SK-N-SH (cell line): Measurements from ENCODE around the gene PRLR. TPM values are rescaled to one million over a fixed set of nuclear protein-coding genes. Genes with fewer than 3 reads are reported as not detected.

Source experiments
- CTCF ChIA-PET: fragments of 300-600, 350-600 bp; formaldehyde crosslinking; extraction: SDS; loops from one replicate; lab custom pipeline; 2021; lab: Yijun Ruan, JAX
- POLR2A ChIA-PET: fragments of 350-600 bp; sonication (Branson Sonifier 250); formaldehyde crosslinking; extraction: SDS; loops from one replicate; lab custom pipeline; 2020; ENCODE audit warnings: antibody characterized with exemption, inconsistent platforms; lab: Yijun Ruan, JAX
- DNase-seq: peaks from one replicate; pipeline ENCODE4 v3.0.0; 2012
- H2AFZ ChIP-seq: fragments of 200-600 bp; sonication (generic); 2 replicates; pipeline ENCODE4 v1.8.1; 2016; ENCODE audit warnings: antibody characterized with exemption, mild to moderate bottlenecking, low read depth
- H3F3A ChIP-seq: fragments of 200-600 bp; sonication (generic); replicated peaks from 2 replicates; pipeline ENCODE3; 2016; ENCODE audit warnings: antibody characterized with exemption, mild to moderate bottlenecking; ENCODE audit not compliant: insufficient read depth
- H3K27ac ChIP-seq, 2 experiments: fragments of 200-500 bp in 1 of 2; fragments of 200-600 bp in 1 of 2; sonication (Bioruptor generic) in 1 of 2; sonication (generic), shearing (Covaris generic) in 1 of 2; 2 replicates each; pipeline versions ENCODE4 v1.5.1 to v1.6.1; 2014 to 2016; ENCODE audit warnings: low read depth in 2 of 2, inconsistent platforms in 1 of 2, low read length in 1 of 2, mild to moderate bottlenecking in 1 of 2, mixed read lengths in 1 of 2
- H3K27me3 ChIP-seq: fragments of 200-600 bp; sonication (generic), shearing (Covaris generic); 2 replicates; pipeline ENCODE4 v1.6.1; 2016; ENCODE audit warnings: mixed run types; ENCODE audit not compliant: insufficient read depth
- H3K36me3 ChIP-seq, 2 experiments: fragments of 200-500 bp in 1 of 2; fragments of 200-600 bp in 1 of 2; sonication (Bioruptor generic) in 1 of 2; sonication (generic) in 1 of 2; replicated peaks in 1 of 2; 2 replicates each; pipeline versions ENCODE3 to v1.5.1; 2014 to 2016; ENCODE audit warnings: low read length in 1 of 2, mild to moderate bottlenecking in 1 of 2; ENCODE audit not compliant: insufficient read depth in 2 of 2, control insufficient read depth in 1 of 2
- H3K4me1 ChIP-seq, 2 experiments: fragments of 200-500 bp in 1 of 2; fragments of 200-600 bp in 1 of 2; sonication (Bioruptor generic) in 1 of 2; sonication (generic), shearing (Covaris generic) in 1 of 2; 2 replicates each; pipeline versions ENCODE4 v1.5.1 to v1.6.1; 2014 to 2016; ENCODE audit warnings: low read depth in 1 of 2, low read length in 1 of 2, mixed run types in 1 of 2; ENCODE audit not compliant: insufficient read depth in 2 of 2, control insufficient read depth in 1 of 2
- H3K4me2 ChIP-seq: fragments of 200-600 bp; sonication (generic), shearing (Covaris generic); 2 replicates; pipeline ENCODE4 v1.6.1; 2017; ENCODE audit warnings: mixed run types
- H3K4me3 ChIP-seq, 2 experiments: fragments of 200-500 bp in 1 of 2; fragments of 200-600 bp in 1 of 2; sonication (Bioruptor generic) in 1 of 2; sonication (generic), shearing (Covaris generic) in 1 of 2; 2 replicates each; pipeline versions ENCODE4 v1.5.1 to v1.8.1; 2014 to 2016; ENCODE audit warnings: low read depth in 2 of 2, inconsistent platforms in 1 of 2, low read length in 1 of 2, mild to moderate bottlenecking in 1 of 2, mixed read lengths in 1 of 2, moderate library complexity in 1 of 2
- H3K79me2 ChIP-seq: fragments of 200-600 bp; sonication (generic); 2 replicates; pipeline ENCODE4 v1.8.1; 2017; ENCODE audit warnings: mild to moderate bottlenecking; ENCODE audit not compliant: insufficient read depth
- H3K9ac ChIP-seq: fragments of 200-600 bp; sonication (generic); 2 replicates; pipeline ENCODE4 v1.6.1; 2017; ENCODE audit warnings: mixed run types
- H3K9me2 ChIP-seq: fragments of 200-600 bp; sonication (generic); 2 replicates; pipeline ENCODE4 v1.6.1; 2017; ENCODE audit warnings: mixed run types
- H3K9me3 ChIP-seq: fragments of 200-600 bp; sonication (generic); 2 replicates; pipeline ENCODE4 v1.6.1; 2017; ENCODE audit warnings: mixed run types, mild to moderate bottlenecking, moderate library complexity
- H4K20me1 ChIP-seq: fragments of 200-600 bp; sonication (generic); 2 replicates; pipeline ENCODE4 v1.6.1; 2017; ENCODE audit warnings: mild to moderate bottlenecking, mixed run types; ENCODE audit not compliant: insufficient read depth
- FOSL2 ChIP-seq: IDR thresholded peaks from 2 replicates; pipeline ENCODE4 v1.4.0; 2012; ENCODE audit warnings: low read depth, mild to moderate bottlenecking, moderate library complexity, borderline replicate concordance
- FOXJ3 ChIP-seq: sonication (generic); formaldehyde crosslinking; IDR thresholded peaks from 2 replicates; pipeline ENCODE4 v1.5.1; 2020; ENCODE audit warnings: mild to moderate bottlenecking, missing genetic modification reagents
- FOXM1 ChIP-seq: IDR thresholded peaks from 2 replicates; pipeline ENCODE4 v1.4.0; 2012; ENCODE audit warnings: low read depth, mild to moderate bottlenecking
- GABPA ChIP-seq: IDR thresholded peaks from 2 replicates; pipeline ENCODE4 v1.4.0; 2012; ENCODE audit warnings: low read depth, mild to moderate bottlenecking
- GATA2 ChIP-seq: sonication (generic); formaldehyde crosslinking; IDR thresholded peaks from 2 replicates; pipeline ENCODE4 v1.5.0; 2020; ENCODE audit warnings: mild to moderate bottlenecking, missing genetic modification reagents
- MEF2A ChIP-seq: IDR thresholded peaks from 2 replicates; pipeline ENCODE4 v1.4.0; 2012; ENCODE audit warnings: low read depth, borderline replicate concordance
- NRF1 ChIP-seq: IDR thresholded peaks from 2 replicates; pipeline ENCODE4 v1.6.1; 2012; ENCODE audit warnings: low read depth, mild to moderate bottlenecking, low read length
- RCOR1 ChIP-seq: fragments of 150-350 bp; IDR thresholded peaks from 2 replicates; pipeline ENCODE4 v1.6.1; 2017; ENCODE audit warnings: antibody characterized with exemption, low read length
- TCF12 ChIP-seq: IDR thresholded peaks from 2 replicates; pipeline ENCODE4 v1.4.0; 2012
- TEAD4 ChIP-seq: IDR thresholded peaks from 2 replicates; pipeline ENCODE4 v1.4.0; 2012; ENCODE audit warnings: mild to moderate bottlenecking, borderline replicate concordance; ENCODE audit not compliant: insufficient read depth
- YY1 ChIP-seq: IDR thresholded peaks from 2 replicates; pipeline ENCODE4 v1.4.0; 2012; ENCODE audit warnings: low read depth, mild to moderate bottlenecking
- WGBS: methylation state at CpG from one replicate; pipeline ENCODE4 v1.1.6; 2017; ENCODE audit warnings: low lambda C conversion rate; 5-methylcytosine and 5-hydroxymethylcytosine counted together
- polyA plus RNA-seq, 3 experiments: library from polyadenylated mRNA; depleted of rRNA; stranded (reverse); fragments of >200 nt; gene quantifications; 2 replicates each; pipeline ENCODE4 v1.2.3, GENCODE V29; 2012

The PRLR gene
- polyA plus RNA-seq, 1 of the 3 experiments (the other 2 are of a cell fraction) = 0.13 TPM

DNA sequence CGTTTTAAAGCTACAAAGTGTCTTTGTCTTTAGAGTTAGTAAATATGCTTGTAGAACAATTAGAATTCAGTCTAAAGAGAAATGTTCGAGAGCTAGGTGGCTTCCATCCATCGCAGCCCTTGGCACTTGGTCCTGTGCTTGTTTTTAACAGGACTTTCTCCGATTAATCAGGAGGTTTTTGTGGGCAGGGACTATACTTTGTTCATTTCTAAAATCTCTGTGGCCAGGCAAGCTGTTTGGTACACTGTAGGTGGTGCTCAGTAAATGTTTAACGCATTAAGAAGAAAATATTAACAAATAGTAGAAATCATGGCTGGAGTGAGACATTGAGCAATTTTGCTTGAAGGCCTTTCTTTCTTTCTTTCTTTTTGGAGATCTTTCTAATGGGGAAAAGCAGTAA lies 203.3 kb downstream of the PRLR start (continued):
- no peak for TF ChIP-seq GABPA
- TF ChIP-seq TCF12 = no peak
- TF ChIP-seq FOXM1 = no peak
- TF ChIP-seq RCOR1 = no peak
- no peak for TF ChIP-seq GATA2 (CRISPR knock-in tag)
- TF ChIP-seq TEAD4 = no peak

DNA sequence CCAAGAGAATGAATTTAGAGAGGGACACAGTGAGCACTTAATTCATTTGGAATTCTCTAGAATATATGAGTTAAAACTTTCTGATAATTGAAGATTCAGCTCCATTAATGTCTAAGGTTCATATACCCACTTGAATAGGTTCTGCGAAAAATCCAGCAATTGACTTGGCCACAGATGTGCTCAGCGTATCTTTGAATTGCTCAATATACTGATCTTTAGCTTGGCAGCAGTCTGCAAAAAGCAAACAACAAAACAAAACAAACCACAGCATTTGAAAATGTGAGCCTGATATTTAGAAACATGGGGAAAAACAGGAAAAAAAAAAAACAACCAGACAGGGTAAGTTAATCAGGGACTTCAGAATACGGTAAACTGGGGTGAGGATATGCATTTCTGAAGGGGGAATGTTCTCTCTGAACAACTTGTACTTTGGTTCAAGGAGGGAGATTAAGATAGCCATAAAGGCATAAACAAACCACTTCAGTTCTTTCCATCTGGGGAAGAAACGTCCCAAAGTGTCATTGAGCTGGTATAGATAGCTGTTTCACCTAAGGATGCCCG lies 203.9 kb downstream of the PRLR start:
- no peak overlapping the region for H3K4me2 ChIP-seq
- no peak overlapping the region for H3K27ac ChIP-seq
- CTCF ChIA-PET = interaction anchor here (1.5 to 1.9 kb wide), 2 partner anchors 9 to 23 kb away, joined by 3 to 6 read pairs; no protein-coding TSS in a partner anchor
- H3K4me1 ChIP-seq = no peaks in the 10 kb centered on the region
- no peaks in the 10 kb centered on the region for H3F3A ChIP-seq
- POLR2A ChIA-PET = no interaction called here
- no peaks in the 10 kb centered on the region for H3K9me3 ChIP-seq
- H3K27me3 ChIP-seq = peaks cover 7% of the 10 kb centered on the region; the same call in 1 of the 2 replicates
- no peak overlapping the region for H2AFZ ChIP-seq
- H3K9me2 ChIP-seq = no peaks in the 10 kb centered on the region
- WGBS = 52% methylated on average over 5 of the region's 5 CpGs
- no peaks in the 10 kb centered on the region for H3K79me2 ChIP-seq
- H3K36me3 ChIP-seq = no peaks in the 10 kb centered on the region
- no peak for TF ChIP-seq MEF2A
- TF ChIP-seq NRF1 = no peak
- TF ChIP-seq FOXM1 = no peak
- TF ChIP-seq YY1 = no peak
- no peak for TF ChIP-seq RCOR1
- TF ChIP-seq FOSL2 = no peak
- no peak overlapping the region for H3K9ac ChIP-seq
- H3K4me3 ChIP-seq = no peak overlapping the region
- H4K20me1 ChIP-seq = no peaks in the 10 kb centered on the region
- no peak for DNase-seq

DNA sequence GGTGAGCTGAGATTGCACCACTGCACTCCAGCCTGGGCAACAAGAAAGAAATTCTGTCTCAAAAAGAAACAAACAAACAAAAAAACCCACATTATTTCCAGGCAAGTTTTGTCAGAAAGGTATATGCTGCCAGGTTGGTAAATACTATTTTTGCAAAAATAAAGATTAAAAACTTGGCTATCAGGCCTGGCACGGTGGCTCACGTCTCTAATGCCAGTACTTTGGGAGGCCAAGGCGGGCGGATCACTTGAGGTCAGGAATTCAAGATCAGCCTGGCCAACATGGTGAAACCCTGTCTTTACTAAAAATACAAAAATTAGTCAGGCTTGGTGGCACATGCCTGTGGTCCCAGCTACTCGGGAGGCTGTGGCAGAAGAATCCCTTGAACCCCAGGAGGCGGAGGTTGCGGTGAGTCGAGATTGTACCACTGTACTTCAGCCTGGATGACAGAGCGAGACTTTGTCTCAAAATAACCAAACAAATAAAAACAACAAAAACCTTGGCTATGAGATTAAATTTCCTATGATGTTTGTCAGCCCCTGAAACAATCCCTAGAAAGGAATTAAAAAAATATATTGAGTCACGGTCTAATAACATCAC lies 205.3 kb downstream of the PRLR start:
- Histone ChIP-seq H3K4me2 (no peak overlapping the region), H3K79me2 (no peaks in the 10 kb centered on the region), H4K20me1 (no peaks in the 10 kb centered on the region)
- TF ChIP-seq FOSL2 = no peak
- TF ChIP-seq FOXJ3 = no peak
- TF ChIP-seq, all 33 proteins: peak for 0
- Histone ChIP-seq H3K36me3 (no peaks in the 10 kb centered on the region), H3F3A (no peaks in the 10 kb centered on the region), H3K9me3 (no peaks in the 10 kb centered on the region), H3K9me2 (no peaks in the 10 kb centered on the region), H3K27me3 (peaks cover 7% of the 10 kb centered on the region; the same call in 1 of the 2 replicates), H3K4me1 (no peaks in the 10 kb centered on the region), H3K9ac (no peak overlapping the region), H3K4me3 (no peak overlapping the region), H3K27ac (no peak overlapping the region), H2AFZ (no peak overlapping the region)
- ChIA-PET POLR2A (interaction anchor here (0.6 kb wide), 1 partner anchor 78 kb away, joined by 3 read pairs; no protein-coding TSS in a partner anchor), CTCF (no interaction called here)
- WGBS = 67% methylated on average over 10 of the region's 10 CpGs
- DNase-seq = no peak
